NCI-H1105 (cell line): ENCODE results near the gene DACT3.

Experiments used
- DNase-seq: peaks from one replicate; lab custom pipeline; 2025; lab: John Stamatoyannopoulos, UW

The DACT3 gene

DNA sequence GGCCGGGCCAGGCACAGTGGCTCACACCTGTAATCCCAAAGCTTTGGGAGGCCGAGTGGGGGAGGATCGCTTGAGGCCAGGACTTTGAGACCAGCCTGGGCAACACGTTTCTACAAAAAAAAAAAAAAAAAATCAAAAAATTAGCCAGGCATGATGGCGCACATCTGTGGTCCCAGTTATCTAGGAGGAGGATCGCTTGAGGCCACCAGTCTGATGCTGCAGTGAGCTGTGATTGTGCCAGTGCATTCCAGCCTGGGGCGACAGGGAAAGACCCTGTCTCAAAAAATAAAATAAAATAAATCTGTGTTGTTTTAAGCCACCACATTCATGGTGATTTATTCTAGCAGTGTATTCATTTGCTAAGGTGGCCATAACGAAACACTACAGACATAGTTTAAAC lies 4.1 kb upstream of the DACT3 start:
- DNase-seq, result no peak

DNA sequence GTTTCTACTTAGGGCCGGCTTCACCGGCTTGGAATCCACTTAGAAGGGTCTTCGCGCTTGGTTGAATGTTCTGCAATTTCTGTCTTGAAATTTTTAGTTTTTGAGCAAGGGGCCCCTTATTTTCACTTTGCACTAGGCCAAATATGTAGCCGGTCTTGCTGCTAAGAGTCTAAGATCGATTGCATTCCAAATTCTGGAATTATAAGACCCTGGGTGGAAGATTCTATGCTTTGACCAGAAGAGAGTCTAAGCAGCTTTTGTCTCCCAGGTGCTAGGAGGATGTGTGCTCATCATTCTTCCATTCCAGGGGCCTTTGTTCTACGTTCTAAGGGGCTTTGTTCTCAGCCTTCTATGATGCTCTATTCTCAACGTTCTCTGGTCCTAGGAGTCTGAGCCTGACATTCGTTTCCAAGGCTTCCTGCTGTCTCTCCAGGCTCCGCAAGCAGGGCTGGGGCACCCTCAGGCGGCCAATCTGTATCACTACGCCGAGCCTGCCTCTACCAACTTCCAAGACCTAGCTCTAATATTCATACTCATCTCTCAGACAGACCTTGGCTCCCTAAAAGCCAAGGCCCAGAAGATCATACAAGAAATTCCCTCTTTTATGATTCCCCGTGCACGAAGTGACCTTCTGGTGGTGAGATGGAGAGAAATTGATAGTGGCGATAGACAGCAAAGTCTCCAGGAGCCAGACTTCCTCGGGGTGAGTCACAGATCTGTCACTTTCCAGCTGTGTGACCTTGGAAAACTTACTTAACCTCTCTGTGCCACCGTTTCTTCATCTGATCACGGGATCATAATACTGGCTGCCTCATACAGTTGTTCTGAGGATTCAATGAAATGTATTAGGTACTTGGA lies 982 bp upstream of the DACT3 start:
- DNase-seq, result peak; percentile 79

DNA sequence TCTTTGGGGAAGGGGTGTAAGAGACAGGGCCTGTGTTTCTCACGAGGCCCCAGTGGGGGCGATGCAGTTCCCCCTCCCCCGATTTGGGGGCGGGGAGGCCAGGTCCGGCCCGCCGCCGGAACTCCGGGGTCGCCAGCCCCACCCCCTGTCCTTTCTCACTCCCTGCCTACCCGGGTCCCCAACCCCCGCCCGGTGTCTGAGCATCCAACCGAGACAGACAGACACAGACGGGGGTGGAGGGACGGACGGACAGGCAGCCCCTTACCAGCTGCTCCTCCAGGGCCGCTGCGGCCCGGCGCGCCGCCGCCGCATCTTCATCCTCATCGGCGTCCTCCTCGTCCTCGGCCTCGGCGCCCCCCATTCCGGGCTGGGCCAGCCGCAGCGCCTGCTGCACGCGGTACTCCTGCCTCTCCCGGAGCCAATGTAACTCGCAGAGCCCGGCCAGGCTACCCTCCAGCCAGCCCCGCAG lies 397 bp downstream of the DACT3 start:
- no peak for DNase-seq

DNA sequence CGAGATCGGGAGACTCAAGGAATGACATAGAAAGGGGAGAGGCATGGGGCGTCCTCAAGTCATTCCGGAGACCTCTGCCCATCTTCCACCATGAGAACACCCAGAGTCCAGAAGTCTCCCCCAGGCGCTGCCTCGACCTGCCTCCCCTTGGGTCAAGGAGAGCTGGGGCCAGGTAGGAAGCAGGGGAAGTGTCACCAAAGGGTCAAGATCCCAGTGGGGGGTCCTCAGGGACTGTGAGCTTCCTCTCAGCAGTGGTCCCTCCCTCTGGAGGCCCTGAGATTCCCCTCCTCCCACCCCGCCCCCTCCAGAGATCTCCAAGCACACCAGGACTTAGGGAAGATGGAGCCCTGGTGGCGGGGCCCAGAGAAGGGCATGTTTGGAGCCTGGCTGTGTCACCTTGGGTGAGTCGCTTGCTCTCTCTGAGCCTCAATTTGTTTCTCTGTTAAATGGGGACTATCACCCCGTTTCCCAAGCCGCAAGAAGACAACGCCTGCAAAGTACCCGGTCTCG lies 919 bp downstream of the DACT3 start:
- DNase-seq, result no peak

DNA sequence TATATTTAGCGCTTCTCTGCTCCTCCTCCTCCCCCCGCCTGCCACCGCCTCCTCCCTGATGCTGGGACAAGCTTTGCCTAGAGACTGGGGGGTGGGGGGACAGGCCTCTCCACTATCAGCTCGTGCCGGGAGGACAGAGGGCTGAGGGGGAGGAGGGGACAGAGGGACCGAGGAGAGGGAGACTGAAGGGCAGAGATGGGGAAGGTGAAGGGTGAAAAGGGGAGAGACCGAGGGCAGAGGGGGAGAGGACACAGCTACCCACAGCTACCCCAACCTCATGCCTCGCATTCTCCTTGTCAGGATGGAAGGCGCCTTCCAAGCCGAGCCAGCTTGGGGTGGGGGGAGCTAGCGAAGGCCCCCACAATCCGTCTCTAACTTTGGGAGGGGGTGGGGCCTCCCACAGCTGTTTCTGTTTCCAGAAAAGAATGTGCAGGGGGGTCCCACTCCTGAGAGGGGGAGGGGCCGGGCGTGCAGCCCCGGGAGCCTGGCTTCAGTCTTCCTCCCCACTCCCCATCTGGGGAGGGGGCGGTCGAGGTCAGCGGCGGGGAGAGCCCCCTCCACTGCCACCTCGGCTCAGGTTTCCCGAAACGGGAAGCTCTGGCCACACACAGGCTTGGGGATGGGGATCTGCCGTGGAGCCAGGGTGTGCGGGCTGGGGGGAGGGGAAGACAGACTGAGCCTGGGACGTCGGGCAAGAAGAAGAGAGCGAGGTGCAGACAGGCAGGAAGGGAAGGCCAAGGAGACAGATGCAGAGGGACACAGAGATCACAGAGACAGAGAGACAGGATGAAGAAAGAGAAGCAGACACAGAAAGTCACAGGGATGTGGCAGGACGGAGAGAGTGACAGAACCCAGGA lies 1.6 kb downstream of the DACT3 start:
- no peak for DNase-seq

GRCh38 chr19:46656541-46656940 lies 4.4 kb downstream of the DACT3 start:
- DNase-seq, result no peak

- no peak for DNase-seq
These were observed 6.3 kb downstream of the DACT3 start for GRCh38 chr19:46654621-46655152.

DNA sequence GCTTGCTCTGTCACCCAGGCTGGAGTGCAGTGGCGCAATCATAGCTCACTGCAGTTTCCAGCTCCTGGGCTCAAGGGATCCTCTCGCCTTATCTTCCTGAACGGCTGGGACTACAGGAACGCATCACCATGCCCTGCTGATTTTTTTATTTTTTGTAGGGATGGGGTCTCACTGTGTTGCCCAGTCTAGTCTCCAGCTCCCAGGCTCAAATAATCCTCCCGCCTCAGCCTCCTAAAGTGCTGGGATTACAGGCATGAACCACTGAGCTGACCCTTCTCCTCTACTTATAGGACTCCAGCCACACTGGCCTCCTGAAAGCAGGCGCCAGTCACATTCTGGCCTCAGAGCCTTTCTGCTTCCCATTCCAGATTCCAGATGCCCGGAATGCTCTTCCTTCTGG lies 10.5 kb downstream of the DACT3 start:
- DNase-seq, result no peak

GRCh38 chr19:46648961-46649960 lies 11.7 kb downstream of the DACT3 start:
- DNase-seq, result no peak

DNA sequence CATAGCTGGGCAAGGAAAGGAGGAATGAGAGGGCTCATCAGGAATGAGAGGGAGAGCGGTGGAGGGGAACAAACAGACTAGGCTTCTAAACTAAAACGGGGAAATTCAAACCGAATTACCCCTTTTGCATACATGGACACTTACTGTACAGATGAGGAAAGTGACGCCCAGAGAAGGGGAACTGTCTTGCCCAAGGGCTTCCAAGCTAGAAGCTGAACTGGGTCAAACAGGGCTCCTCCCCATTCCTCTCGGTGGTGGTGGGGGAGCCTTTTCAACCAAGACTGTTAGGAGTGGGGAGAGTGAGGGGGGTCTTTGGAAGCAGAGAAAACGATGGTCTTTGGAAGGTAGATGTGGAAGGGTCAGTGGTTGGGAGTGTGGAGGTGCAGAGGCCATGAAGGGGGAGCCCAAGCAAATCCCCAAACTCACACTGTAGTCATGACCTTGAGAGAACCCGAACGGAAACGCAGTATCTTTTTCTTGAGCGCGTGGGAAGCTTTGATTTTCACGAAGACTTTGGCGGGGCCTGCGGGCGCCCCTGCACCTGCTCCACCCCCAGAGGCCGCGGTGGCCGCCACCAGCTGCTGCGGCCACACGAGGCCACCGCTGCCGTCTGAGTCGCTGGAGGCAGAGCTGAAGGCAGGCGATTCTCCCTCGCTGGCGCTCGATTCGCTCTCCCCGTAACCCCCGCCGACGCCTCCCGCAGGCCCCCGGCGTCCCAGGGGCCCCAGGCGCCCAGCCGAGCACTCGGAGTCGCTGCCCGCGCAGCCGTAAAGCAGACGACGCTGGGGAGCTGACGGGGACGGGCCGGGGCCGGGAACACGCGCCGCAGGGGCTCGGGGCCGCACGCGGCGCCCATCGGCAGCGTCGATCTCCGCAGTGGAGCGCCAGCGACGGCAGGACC lies 12.7 kb downstream of the DACT3 start:
- no peak for DNase-seq

- DNase-seq, result no peak
These were observed 14.6 kb downstream of the DACT3 start for GRCh38 chr19:46646402-46646801.

- DNase-seq, result no peak
These were observed 16.3 kb downstream of the DACT3 start for GRCh38 chr19:46644720-46645119.

GRCh38 chr19:46640656-46641055 lies 20.3 kb downstream of the DACT3 start:
- no peak for DNase-seq

DNA sequence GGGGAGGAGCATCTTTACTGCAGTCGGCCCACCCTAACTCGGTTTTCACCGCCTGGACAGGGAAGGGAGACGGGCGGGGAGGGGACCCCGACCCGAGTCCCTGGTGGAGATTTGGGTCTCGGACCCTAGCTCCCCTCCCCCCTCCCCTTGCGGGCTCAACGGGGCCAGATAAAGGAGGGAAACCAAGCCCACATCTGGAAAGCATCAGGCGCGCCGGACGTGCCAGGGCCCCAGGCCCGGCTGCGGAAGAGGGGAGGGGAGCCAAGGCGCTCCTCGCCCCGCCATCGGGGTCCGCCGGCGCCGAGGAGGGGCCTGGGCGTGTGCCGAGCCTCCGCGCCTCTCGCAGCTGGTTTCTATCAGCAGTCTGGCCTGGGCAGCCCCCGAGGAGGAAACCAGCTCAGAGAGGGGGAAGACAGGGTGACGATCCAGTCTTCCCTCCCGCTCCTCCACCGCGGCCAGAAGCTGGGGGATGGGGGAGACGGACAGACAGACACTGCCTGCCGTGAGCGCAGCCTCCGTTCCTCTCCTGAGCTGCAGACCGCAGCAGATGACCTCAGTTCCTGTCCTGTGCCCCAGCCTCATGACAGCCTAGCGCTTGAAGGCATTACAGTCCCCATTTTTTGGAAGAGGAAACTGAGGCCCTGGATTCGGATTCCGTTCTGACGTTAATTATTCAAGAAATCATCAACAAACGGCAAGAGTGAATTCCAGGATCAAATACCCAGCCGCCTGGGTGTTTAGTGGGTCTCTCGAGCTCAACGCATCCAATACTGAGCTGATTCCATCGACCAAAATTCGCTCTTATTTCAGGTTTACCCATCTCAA lies 21.4 kb downstream of the DACT3 start:
- peak; percentile 61 for DNase-seq

DNA sequence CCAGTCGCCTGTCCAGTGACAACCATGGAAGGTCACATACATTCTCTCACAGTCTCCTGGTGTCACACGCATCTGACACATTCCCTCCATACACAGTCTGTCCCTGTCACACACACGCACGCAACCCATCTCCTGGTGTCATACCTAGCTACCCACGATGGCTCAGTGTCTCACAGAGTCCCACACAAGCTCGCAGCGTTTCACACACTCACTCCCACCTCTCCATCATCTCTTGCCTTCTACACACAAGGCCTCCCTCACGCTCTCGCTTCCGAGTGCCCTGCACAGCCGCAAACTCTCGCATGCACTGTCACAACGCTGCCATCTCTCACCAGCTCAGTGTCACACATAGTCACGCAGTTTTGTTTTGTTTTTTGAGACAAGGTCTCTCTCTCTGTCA lies 23.8 kb downstream of the DACT3 start:
- DNase-seq, result no peak

- no peak for DNase-seq
These were observed 24.8 kb downstream of the DACT3 start, which contains the start of gene GNG8 for GRCh38 chr19:46635920-46636761. TSS of gene GNG8 (minus strand) at chr19:46636202. CDS start at chr19:46634682, 1,520 bp downstream.

DNA sequence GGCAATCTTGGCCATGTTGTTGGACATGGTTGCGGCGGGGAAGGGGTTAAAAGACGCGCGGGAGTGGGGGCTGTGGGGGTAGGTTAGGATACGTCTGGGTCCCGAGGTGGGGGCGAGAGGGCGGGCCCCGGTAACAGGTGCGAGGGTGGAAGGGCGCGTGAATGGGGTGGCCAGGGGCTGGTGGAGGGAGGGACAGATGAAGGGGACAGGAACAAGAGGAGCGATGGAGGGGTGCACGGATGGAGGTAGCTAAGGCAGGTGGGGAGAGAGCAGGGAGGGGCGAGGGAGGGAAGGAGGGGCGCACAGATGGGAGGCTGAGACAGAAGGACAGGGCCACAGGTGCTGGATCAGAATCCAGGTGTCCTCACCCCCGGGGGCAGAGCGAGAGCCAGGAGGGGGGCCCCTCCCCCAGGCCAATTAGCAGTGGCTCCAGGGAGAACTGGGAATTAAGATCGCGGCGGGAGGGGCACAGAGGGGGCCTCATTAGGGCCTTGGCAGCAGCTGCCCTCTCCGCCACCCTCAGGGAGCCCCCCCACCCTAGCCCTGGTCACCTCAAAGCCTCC lies 26.2 kb downstream of the DACT3 start:
- DNase-seq, result peak; percentile 90
